HG03342 (cell line): ENCODE results near the gene PBX3.

ENCODE experiments used
- ATAC-seq: cut with Tn5 transposase; IDR thresholded peaks from one replicate; pipeline ENCODE4 v1.9.1; 2021; ENCODE audit warnings: mild to moderate bottlenecking, moderate library complexity; ENCODE audit not compliant: unreplicated experiment

PBX3 gene

GRCh38 chr9:125902831-125903512 is 155.8 kb downstream of the PBX3 start:
- ATAC-seq = no peak

GRCh38 chr9:125904155-125904851 is 157.1 kb downstream of the PBX3 start:
- ATAC-seq = no peak

- no peak for ATAC-seq
Observed at GRCh38 chr9:125906144-125906543, 159.0 kb downstream of the PBX3 start.

GRCh38 chr9:125906893-125907292 is 159.7 kb downstream of the PBX3 start:
- no peak for ATAC-seq

DNA sequence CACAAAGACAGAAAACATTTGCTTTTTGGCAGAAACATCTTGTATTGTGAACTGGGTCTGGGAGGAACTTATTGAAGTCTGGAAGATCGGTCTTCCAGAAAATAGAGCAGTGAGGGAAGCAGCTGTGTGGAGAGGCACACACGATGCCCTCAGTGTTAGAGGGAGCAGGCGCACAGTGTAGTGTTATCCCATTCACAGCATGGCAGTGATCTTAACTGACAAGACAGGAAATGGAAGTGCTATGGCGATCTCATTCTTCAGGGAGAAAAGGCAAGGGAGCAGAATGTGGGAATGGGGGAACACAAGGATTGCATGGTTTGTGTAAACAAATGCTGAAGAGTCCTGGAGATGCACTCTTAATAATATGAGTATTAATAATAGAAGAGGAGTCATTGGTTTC is 161.0 kb downstream of the PBX3 start:
- ATAC-seq = no peak

GRCh38 chr9:125908966-125909365 is 161.8 kb downstream of the PBX3 start:
- ATAC-seq = no peak

DNA sequence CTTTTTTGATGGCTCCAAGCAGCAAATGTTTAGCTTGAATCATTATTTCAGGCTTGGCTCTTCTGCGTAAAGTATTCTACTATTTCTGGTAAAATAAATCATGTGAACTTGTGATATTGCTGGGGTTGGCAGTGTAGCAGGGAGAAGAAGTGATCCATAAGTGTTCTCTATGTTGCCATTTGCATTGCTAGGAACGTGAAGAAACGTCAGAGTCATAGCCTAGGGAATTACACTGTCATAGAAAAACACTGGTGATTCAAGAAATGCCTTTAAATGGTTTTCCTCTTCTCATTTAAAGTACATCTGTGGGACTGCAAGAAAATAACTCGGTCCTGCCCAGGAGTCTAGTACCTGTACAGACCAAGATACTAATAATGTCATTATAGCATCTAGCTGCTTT is 162.3 kb downstream of the PBX3 start:
- ATAC-seq = no peak

GRCh38 chr9:125910286-125910685 is 163.1 kb downstream of the PBX3 start:
- ATAC-seq = no peak

- no peak for ATAC-seq
Observed at GRCh38 chr9:125911861-125912644, 164.9 kb downstream of the PBX3 start.

DNA sequence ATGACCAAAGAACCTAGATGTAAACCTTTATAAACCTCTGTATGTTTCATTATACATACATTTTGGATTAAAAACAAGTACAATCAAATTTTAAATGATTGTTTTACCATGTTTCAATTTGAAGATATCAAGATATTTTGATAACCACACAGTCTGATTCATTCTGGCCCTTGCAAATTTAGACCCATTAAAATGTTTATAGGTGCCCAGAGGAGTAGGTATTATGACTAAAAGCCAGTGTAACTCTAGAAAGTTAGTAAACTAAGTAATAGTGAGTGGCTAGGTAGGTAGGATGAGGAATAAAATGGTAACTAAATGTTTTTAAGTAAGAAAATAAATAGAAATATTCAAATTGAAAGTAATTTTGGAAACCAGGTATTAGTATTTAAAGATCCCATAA is 165.5 kb downstream of the PBX3 start:
- no peak for ATAC-seq

DNA sequence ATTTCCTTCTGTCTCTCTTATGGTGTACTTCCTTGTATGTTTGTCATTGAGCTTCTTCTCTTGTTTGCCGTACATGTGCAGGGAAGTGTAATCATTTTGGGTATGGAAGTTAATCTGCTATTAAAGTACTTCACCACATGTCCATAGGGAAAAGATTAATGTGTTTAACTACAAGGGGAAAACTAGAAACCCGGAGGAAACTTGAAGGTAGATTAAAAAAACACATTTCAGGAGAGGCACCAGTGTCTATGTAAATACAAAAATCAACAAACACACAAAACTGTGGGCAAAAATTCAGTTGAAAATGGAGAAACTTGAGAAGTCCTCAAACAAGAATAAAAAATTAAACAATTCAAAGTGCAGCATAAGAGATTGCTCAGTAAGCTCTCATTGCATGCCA is 166.4 kb downstream of the PBX3 start:
- no peak for ATAC-seq

DNA sequence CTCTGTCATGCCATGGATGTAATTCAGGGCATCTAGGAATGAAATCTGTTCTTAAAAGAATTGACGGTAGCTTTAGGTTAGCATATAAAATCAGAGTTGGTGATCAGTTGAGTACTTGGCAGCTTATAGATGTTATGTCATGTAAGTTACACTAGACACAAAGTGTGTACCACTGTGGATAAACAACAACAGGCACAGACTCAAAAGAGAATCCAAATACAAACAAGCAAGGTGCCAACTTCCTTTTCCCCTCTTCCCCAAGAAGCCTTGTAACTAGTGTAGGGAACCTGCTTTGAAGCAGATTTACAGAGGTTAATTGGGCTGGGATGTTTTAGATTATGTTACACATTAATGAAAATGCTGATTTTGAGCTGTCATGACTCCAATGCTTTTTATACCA is 167.2 kb downstream of the PBX3 start:
- ATAC-seq = no peak

DNA sequence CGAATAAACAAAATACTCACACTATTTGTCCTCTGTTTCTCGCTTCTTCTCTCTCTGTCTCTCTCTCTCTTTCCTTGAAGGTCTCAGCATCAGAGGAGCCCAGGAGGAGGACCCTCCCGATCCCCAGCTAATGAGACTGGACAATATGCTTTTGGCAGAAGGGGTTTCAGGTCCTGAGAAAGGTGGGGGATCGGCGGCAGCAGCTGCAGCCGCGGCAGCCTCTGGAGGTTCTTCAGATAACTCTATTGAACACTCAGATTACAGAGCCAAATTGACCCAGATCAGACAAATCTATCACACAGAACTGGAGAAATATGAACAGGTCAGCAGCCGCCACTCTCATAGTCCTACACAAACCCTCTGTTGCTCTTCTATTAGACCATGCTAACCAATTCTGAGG is 168.4 kb downstream of the PBX3 start:
- ATAC-seq = no peak

- ATAC-seq = no peak
Observed at GRCh38 chr9:125919565-125919964, 172.4 kb downstream of the PBX3 start.

- ATAC-seq = no peak
Observed at GRCh38 chr9:125920402-125920801, 173.2 kb downstream of the PBX3 start.

DNA sequence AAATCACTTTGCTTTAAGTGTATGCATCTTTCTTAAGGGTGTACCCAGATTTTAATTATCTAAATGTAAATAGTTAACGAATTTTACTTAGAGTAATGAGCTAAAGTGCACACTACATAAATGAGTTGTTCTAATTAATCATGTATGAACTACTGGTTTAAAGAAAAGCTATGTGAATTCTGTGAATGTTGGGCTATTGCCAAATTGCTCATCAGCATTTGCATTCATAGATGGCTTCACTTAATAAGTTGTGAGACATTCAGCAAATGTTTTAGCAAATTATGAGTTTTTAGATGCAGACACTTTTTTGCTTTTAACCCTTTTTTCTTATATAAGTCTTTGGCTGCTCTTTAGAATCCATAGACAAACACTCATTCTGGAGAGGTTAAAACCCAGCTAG is 175.7 kb downstream of the PBX3 start:
- no peak for ATAC-seq

DNA sequence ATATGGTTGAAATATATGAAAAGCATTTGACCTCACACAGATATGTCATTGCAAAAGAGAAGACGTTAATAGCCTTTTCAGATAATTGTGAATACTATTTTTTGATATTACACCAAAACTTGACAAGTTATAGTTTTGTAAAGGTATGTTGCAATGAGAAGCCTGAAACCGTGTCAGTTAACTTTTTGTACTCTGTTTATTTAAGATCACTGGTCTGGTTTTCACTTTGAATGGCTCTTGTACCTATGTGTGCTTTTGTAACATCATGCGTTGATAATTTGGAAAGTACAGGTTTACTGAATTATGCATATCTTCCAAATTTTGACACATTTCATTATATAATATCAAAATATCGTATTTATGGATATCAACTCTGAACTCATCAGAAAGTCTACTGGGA is 177.2 kb downstream of the PBX3 start:
- no peak for ATAC-seq

- ATAC-seq = no peak
Observed at GRCh38 chr9:125926936-125927335, 179.8 kb downstream of the PBX3 start.

- ATAC-seq = no peak
Observed at GRCh38 chr9:125929846-125930245, 182.7 kb downstream of the PBX3 start.

- ATAC-seq = no peak
Observed at GRCh38 chr9:125931211-125931610, 184.0 kb downstream of the PBX3 start.

- no peak for ATAC-seq
Observed at GRCh38 chr9:125932012-125932411, 184.8 kb downstream of the PBX3 start.
